ENCODE measurements around the gene NF2. TPM values are rescaled to one million over a fixed set of nuclear protein-coding genes. Genes with fewer than 3 reads are reported as not detected.

The NF2 gene
- total and polyA plus RNA-seq, 2 experiments from 2014 or later: 62.9 to 111 TPM

DNA sequence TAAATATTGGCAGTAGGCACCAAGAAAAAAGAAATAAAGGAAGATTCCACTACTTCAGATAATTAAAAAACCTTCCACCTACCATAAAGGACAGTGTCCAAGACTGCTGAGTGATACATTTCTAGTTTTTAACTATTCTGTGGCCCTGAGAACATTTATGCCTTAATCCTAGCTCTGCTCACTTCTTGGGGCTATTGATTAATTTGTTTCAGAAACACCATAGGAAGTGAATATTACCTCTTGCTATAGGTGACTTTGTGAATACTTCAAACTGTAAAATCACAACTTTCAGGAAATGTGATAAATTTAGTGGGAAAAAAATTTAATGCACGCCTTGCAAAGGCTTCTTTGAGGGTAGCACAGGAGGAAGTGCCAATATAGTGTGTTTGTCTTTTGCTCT is 35.2 kb downstream of the NF2 start:
- H3K9me3 ChIP-seq (ENCODE audit: low read depth): no peaks in the 10 kb centered on the region
- peaks cover 36% of the 10 kb centered on the region for H3K4me1 ChIP-seq (ENCODE audit: insufficient read depth)
- in situ Hi-C loops (cut with MboI): no loop called here
- TF ChIP-seq EZH2phosphoT487 (IDR thresholded peaks at IDR 0.05; ENCODE audit: insufficient read depth, low read depth) (no peak), EZH2 (IDR thresholded peaks at IDR 0.05; ENCODE audit: insufficient read depth, poor library complexity, severe bottlenecking) (no peak)
- no peak overlapping the region for H2AFZ ChIP-seq
- no peaks in the 10 kb centered on the region for H3K27me3 ChIP-seq (replicated peaks; ENCODE audit: insufficient read depth)
- H3K4me2 ChIP-seq (ENCODE audit: unreplicated experiment): no peak overlapping the region
- no peaks in the 10 kb centered on the region for H3K9me2 ChIP-seq (ENCODE audit: insufficient read depth)
- DNase-seq: no peak
- H3K79me2 ChIP-seq (ENCODE audit: insufficient read depth): peaks cover 72% of the 10 kb centered on the region
- H3K9ac ChIP-seq: no peak overlapping the region
- 91 to 100% methylated on average over 1 of the region's 1 CpG for whole genome bisulfite sequencing, 2 experiments (ENCODE audit: low coverage in 1 of 2, low lambda C conversion rate in 2 of 2, missing lambda C conversion rate in 2 of 2)
- H3F3A ChIP-seq (ENCODE audit: insufficient read depth): peaks cover 38% of the 10 kb centered on the region; the same call in 1 of the 2 replicates
- no peak overlapping the region for H3K27ac ChIP-seq
- peaks cover 11% of the 10 kb centered on the region for H3K36me3 ChIP-seq (ENCODE audit: low read depth)
- H3K4me3 ChIP-seq: no peak overlapping the region
- no peaks in the 10 kb centered on the region for H4K20me1 ChIP-seq (ENCODE audit: insufficient read depth)

DNA sequence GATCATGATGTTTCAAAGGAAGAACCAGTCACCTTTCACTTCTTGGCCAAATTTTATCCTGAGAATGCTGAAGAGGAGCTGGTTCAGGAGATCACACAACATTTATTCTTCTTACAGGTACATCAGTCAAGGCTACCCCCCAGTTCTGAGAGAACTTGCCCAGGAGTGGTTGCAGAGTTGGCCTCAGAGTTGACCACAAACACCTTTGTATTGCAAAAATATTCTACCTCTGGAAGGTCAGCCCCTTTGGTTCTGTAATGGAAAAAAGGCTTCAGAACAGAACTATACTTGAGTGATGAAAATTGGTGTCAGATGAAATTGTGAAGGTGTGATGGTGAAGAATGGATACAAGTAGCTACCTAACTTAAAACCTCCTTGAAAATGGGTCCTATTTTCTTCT is 35.7 kb downstream of the NF2 start:
- no peaks in the 10 kb centered on the region for H3K27me3 ChIP-seq (replicated peaks; ENCODE audit: insufficient read depth)
- H3K36me3 ChIP-seq (ENCODE audit: low read depth): peaks cover 11% of the 10 kb centered on the region
- in situ Hi-C loops (cut with MboI): no loop called here

DNA sequence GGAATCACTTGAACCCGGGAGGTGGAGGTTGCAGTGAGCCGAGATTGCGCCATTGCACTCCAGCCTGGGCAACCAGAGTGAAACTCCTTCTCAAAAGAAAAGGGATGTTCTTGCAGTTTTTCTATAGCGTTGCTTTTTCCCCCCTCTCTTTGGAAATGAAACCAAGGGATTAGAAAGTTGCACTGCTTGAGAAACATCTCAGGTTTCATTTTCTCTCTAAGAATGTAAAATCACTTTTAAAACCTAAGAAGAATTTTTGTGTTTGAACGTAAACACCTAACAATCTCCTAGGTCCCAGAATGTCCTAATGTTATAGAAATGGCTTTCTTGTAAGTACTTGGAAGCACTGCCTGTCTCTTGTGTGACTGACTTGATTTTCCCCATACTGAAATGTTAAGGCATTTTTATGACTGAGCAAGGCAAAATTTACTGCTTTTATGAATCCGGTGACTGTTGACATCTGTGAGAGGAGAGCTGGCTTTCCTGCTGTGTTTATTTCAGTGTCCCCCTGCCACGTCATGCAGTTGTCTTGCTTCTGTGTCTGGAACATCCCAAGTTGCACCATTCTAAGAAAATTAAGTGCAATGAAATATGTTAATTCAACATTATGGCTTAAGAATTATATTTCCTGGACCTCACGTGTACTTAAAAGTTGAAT is 37.7 kb downstream of the NF2 start:
- no peaks in the 10 kb centered on the region for H3K9me2 ChIP-seq (ENCODE audit: insufficient read depth)
- WGBS, 2 experiments (ENCODE audit: low coverage in 1 of 2, low lambda C conversion rate in 2 of 2, missing lambda C conversion rate in 2 of 2): 27 to 29% methylated on average over 8 of the region's 8 CpGs
- H3K27ac ChIP-seq: peak overlapping the region; percentile 63
- H3F3A ChIP-seq (ENCODE audit: insufficient read depth): peaks cover 25% of the 10 kb centered on the region; the same call in 1 of the 2 replicates
- peaks cover 20% of the 10 kb centered on the region for H3K4me1 ChIP-seq (ENCODE audit: insufficient read depth)
- peak overlapping the region; percentile 66 for H3K4me2 ChIP-seq (ENCODE audit: unreplicated experiment)
- H2AFZ ChIP-seq: no peak overlapping the region
- in situ Hi-C loops (cut with MboI): no loop called here
- no peaks in the 10 kb centered on the region for H4K20me1 ChIP-seq (ENCODE audit: insufficient read depth)
- H3K4me3 ChIP-seq: peak overlapping the region; percentile 36
- no peaks in the 10 kb centered on the region for H3K27me3 ChIP-seq (replicated peaks; ENCODE audit: insufficient read depth)
- H3K9me3 ChIP-seq (ENCODE audit: low read depth): no peaks in the 10 kb centered on the region
- peaks cover 47% of the 10 kb centered on the region for H3K79me2 ChIP-seq (ENCODE audit: insufficient read depth)
- peaks cover 19% of the 10 kb centered on the region for H3K36me3 ChIP-seq (ENCODE audit: low read depth)
- TF ChIP-seq EZH2 (IDR thresholded peaks at IDR 0.05; ENCODE audit: insufficient read depth, poor library complexity, severe bottlenecking) (no peak), EZH2phosphoT487 (IDR thresholded peaks at IDR 0.05; ENCODE audit: insufficient read depth, low read depth) (no peak)
- DNase-seq: peak; percentile 78
- H3K9ac ChIP-seq: peak overlapping the region; percentile 50

More for the DNA sequence above, 35.7 kb downstream of the NF2 start:
- TF ChIP-seq EZH2 (IDR thresholded peaks at IDR 0.05; ENCODE audit: insufficient read depth, poor library complexity, severe bottlenecking) (no peak), EZH2phosphoT487 (IDR thresholded peaks at IDR 0.05; ENCODE audit: insufficient read depth, low read depth) (no peak)
- H3K9me3 ChIP-seq (ENCODE audit: low read depth): no peaks in the 10 kb centered on the region
- peaks cover 68% of the 10 kb centered on the region for H3K79me2 ChIP-seq (ENCODE audit: insufficient read depth)
- no peak overlapping the region for H3K9ac ChIP-seq
- no peaks in the 10 kb centered on the region for H3K9me2 ChIP-seq (ENCODE audit: insufficient read depth)
- no peak overlapping the region for H3K4me3 ChIP-seq
- H3K4me1 ChIP-seq (ENCODE audit: insufficient read depth): peaks cover 32% of the 10 kb centered on the region
- H3K4me2 ChIP-seq (ENCODE audit: unreplicated experiment): no peak overlapping the region
- no peak overlapping the region for H2AFZ ChIP-seq
- no peak overlapping the region for H3K27ac ChIP-seq
- H4K20me1 ChIP-seq (ENCODE audit: insufficient read depth): no peaks in the 10 kb centered on the region
- DNase-seq: no peak
- H3F3A ChIP-seq (ENCODE audit: insufficient read depth): peaks cover 33% of the 10 kb centered on the region; the same call in 1 of the 2 replicates

GRCh38 chr22:29641700-29642330 is 38.4 kb downstream of the NF2 start:
- peak overlapping the region; percentile 63 for H3K27ac ChIP-seq
- H3K4me3 ChIP-seq: peak overlapping the region; percentile 36; the same call in 1 of the 2 replicates
- H3K4me2 ChIP-seq (ENCODE audit: unreplicated experiment): peak overlapping the region; percentile 66
- H3F3A ChIP-seq (ENCODE audit: insufficient read depth): peaks cover 26% of the 10 kb centered on the region; the same call in 1 of the 2 replicates
- H4K20me1 ChIP-seq (ENCODE audit: insufficient read depth): no peaks in the 10 kb centered on the region
- DNase-seq: peak; percentile 32
- 73 to 75% methylated on average over 10 of the region's 10 CpGs for WGBS, 2 experiments (ENCODE audit: low coverage in 1 of 2, low lambda C conversion rate in 2 of 2, missing lambda C conversion rate in 2 of 2)
- H3K9me3 ChIP-seq (ENCODE audit: low read depth): no peaks in the 10 kb centered on the region
- peaks cover 24% of the 10 kb centered on the region for H3K36me3 ChIP-seq (ENCODE audit: low read depth)
- peaks cover 20% of the 10 kb centered on the region for H3K4me1 ChIP-seq (ENCODE audit: insufficient read depth)
- peak overlapping the region; percentile 50 for H3K9ac ChIP-seq
- no peaks in the 10 kb centered on the region for H3K27me3 ChIP-seq (replicated peaks; ENCODE audit: insufficient read depth)
- in situ Hi-C loops (cut with MboI): no loop called here
- H3K79me2 ChIP-seq (ENCODE audit: insufficient read depth): peaks cover 41% of the 10 kb centered on the region
- TF ChIP-seq EZH2 (IDR thresholded peaks at IDR 0.05; ENCODE audit: insufficient read depth, poor library complexity, severe bottlenecking) (no peak), EZH2phosphoT487 (IDR thresholded peaks at IDR 0.05; ENCODE audit: insufficient read depth, low read depth) (no peak)
- no peaks in the 10 kb centered on the region for H3K9me2 ChIP-seq (ENCODE audit: insufficient read depth)
- H2AFZ ChIP-seq: no peak overlapping the region
